ENCODE data around the gene TJP1.

The TJP1 gene

GRCh38 chr15:29849218-29849617 lies 26.9 kb upstream of the TJP1 start:
- no peak overlapping the region for H3K23ac ChIP-seq (ENCODE audit: low read length)
- H2BK5ac ChIP-seq (ENCODE audit: low read depth, low read length, poor library complexity): no peak overlapping the region
- no peak overlapping the region for H4K91ac ChIP-seq (ENCODE audit: low read depth, low read length)
- no peak overlapping the region for H3K4ac ChIP-seq (ENCODE audit: low read depth, low read length)
- no CpG with 5 or more reads among the region's 1 CpG for WGBS (ENCODE audit: extremely low coverage, insufficient coverage, insufficient read length)
- H3K27me3 ChIP-seq (ENCODE audit: insufficient read depth, low read length): no peaks in the 10 kb centered on the region
- no peak overlapping the region for H3K9ac ChIP-seq (ENCODE audit: low read length)
- no peak overlapping the region for H3K4me3 ChIP-seq (ENCODE audit: low read depth, low read length)
- H3K4me2 ChIP-seq (ENCODE audit: low read length): no peak overlapping the region
- H2AFZ ChIP-seq (ENCODE audit: insufficient read depth, low read length, poor library complexity): no peak overlapping the region
- H3K36me3 ChIP-seq (ENCODE audit: control insufficient read depth in 1 of 2, insufficient read depth in 2 of 2, low read length in 2 of 2): no peaks in the 10 kb centered on the region
- no peak overlapping the region for H4K8ac ChIP-seq (ENCODE audit: low read depth, low read length)
- H2BK120ac ChIP-seq (ENCODE audit: insufficient read depth, low read length, poor library complexity): no peak overlapping the region
- peaks cover 2 to 5% of the 10 kb centered on the region in 2 experiments for H3K4me1 ChIP-seq (ENCODE audit: control insufficient read depth in 1 of 2, insufficient read depth in 2 of 2, low read length in 2 of 2)
- no peak overlapping the region for H3K18ac ChIP-seq (ENCODE audit: low read length)
- no peak overlapping the region for H2AK5ac ChIP-seq (ENCODE audit: low read length)
- no peaks in the 10 kb centered on the region for H3K79me2 ChIP-seq (ENCODE audit: control insufficient read depth, insufficient read depth, low read length, poor library complexity)
- H4K12ac ChIP-seq (ENCODE audit: low read depth, low read length): no peak overlapping the region
- H3K14ac ChIP-seq (ENCODE audit: low read length): no peak overlapping the region
- no peaks in the 10 kb centered on the region for H3K79me1 ChIP-seq (ENCODE audit: low read length)
- no peak overlapping the region for H3K27ac ChIP-seq (ENCODE audit: low read depth, low read length)
- H3K9me3 ChIP-seq (ENCODE audit: insufficient read depth, low read depth, low read length): no peaks in the 10 kb centered on the region
- DNase-seq: no peak
- H2BK12ac ChIP-seq (ENCODE audit: low read length): no peak overlapping the region

- no peaks in the 10 kb centered on the region for H3K36me3 ChIP-seq (ENCODE audit: control insufficient read depth in 1 of 2, insufficient read depth in 2 of 2, low read length in 2 of 2)
- no peak overlapping the region for H3K23ac ChIP-seq (ENCODE audit: low read length)
- H2AFZ ChIP-seq (ENCODE audit: insufficient read depth, low read length, poor library complexity): no peak overlapping the region
- no peak overlapping the region for H2BK5ac ChIP-seq (ENCODE audit: low read depth, low read length, poor library complexity)
- no peak overlapping the region for H4K8ac ChIP-seq (ENCODE audit: low read depth, low read length)
- H4K91ac ChIP-seq (ENCODE audit: low read depth, low read length): no peak overlapping the region
- peak overlapping the region; percentile 16 for H3K4me3 ChIP-seq (ENCODE audit: low read depth, low read length)
- no peak overlapping the region for H2BK120ac ChIP-seq (ENCODE audit: insufficient read depth, low read length, poor library complexity)
- WGBS (ENCODE audit: extremely low coverage, insufficient coverage, insufficient read length): no CpG with 5 or more reads among the region's 5 CpGs
- no peaks in the 10 kb centered on the region for H3K79me2 ChIP-seq (ENCODE audit: control insufficient read depth, insufficient read depth, low read length, poor library complexity)
- no peak overlapping the region for H2AK5ac ChIP-seq (ENCODE audit: low read length)
- H3K9me3 ChIP-seq (ENCODE audit: insufficient read depth, low read depth, low read length): peaks cover 2% of the 10 kb centered on the region
- no peaks in the 10 kb centered on the region for H3K27me3 ChIP-seq (ENCODE audit: insufficient read depth, low read length)
- H3K4me1 ChIP-seq (ENCODE audit: control insufficient read depth in 1 of 2, insufficient read depth in 2 of 2, low read length in 2 of 2): peaks cover 4 to 10% of the 10 kb centered on the region in 2 experiments
- no peak overlapping the region for H2BK12ac ChIP-seq (ENCODE audit: low read length)
- DNase-seq: peak in 1 of 2 donors; percentile 46
- no peak overlapping the region for H3K27ac ChIP-seq (ENCODE audit: low read depth, low read length)
- no peak overlapping the region for H3K18ac ChIP-seq (ENCODE audit: low read length)
- H3K4me2 ChIP-seq (ENCODE audit: low read length): no peak overlapping the region
- no peak overlapping the region for H3K4ac ChIP-seq (ENCODE audit: low read depth, low read length)
- no peak overlapping the region for H3K9ac ChIP-seq (ENCODE audit: low read length)
- H3K79me1 ChIP-seq (ENCODE audit: low read length): no peaks in the 10 kb centered on the region
- no peak overlapping the region for H3K14ac ChIP-seq (ENCODE audit: low read length)
- no peak overlapping the region for H4K12ac ChIP-seq (ENCODE audit: low read depth, low read length)
Observed at GRCh38 chr15:29844290-29844903, 22.1 kb upstream of the TJP1 start.

GRCh38 chr15:29842290-29842689 lies 20.0 kb upstream of the TJP1 start:
- Histone ChIP-seq H2AK5ac (ENCODE audit: low read length) (no peak overlapping the region), H3K18ac (ENCODE audit: low read length) (no peak overlapping the region), H4K12ac (ENCODE audit: low read depth, low read length) (no peak overlapping the region), H3K79me2 (ENCODE audit: control insufficient read depth, insufficient read depth, low read length, poor library complexity) (no peaks in the 10 kb centered on the region), H3K9ac (ENCODE audit: low read length) (no peak overlapping the region), H3K4me2 (ENCODE audit: low read length) (no peak overlapping the region), H3K27ac (ENCODE audit: low read depth, low read length) (no peak overlapping the region), H4K91ac (ENCODE audit: low read depth, low read length) (no peak overlapping the region), H3K4me1 (ENCODE audit: control insufficient read depth in 1 of 2, insufficient read depth in 2 of 2, low read length in 2 of 2) (peaks cover 4 to 10% of the 10 kb centered on the region in 2 experiments), H3K9me3 (ENCODE audit: insufficient read depth, low read depth, low read length) (peaks cover 2% of the 10 kb centered on the region), H2BK12ac (ENCODE audit: low read length) (no peak overlapping the region), H3K36me3 (ENCODE audit: control insufficient read depth in 1 of 2, insufficient read depth in 2 of 2, low read length in 2 of 2) (no peaks in the 10 kb centered on the region), H3K23ac (ENCODE audit: low read length) (no peak overlapping the region), H3K79me1 (ENCODE audit: low read length) (no peaks in the 10 kb centered on the region), H3K4me3 (ENCODE audit: low read depth, low read length) (no peak overlapping the region), H3K27me3 (ENCODE audit: insufficient read depth, low read length) (no peaks in the 10 kb centered on the region), H2AFZ (ENCODE audit: insufficient read depth, low read length, poor library complexity) (no peak overlapping the region), H3K4ac (ENCODE audit: low read depth, low read length) (no peak overlapping the region), H2BK120ac (ENCODE audit: insufficient read depth, low read length, poor library complexity) (no peak overlapping the region), H3K14ac (ENCODE audit: low read length) (no peak overlapping the region), H4K8ac (ENCODE audit: low read depth, low read length) (no peak overlapping the region), H2BK5ac (ENCODE audit: low read depth, low read length, poor library complexity) (no peak overlapping the region)
- no CpG with 5 or more reads among the region's 5 CpGs for WGBS (ENCODE audit: extremely low coverage, insufficient coverage, insufficient read length)
- no peak for DNase-seq

- H3K27me3 ChIP-seq (ENCODE audit: insufficient read depth, low read length): no peaks in the 10 kb centered on the region
- H2AFZ ChIP-seq (ENCODE audit: insufficient read depth, low read length, poor library complexity): no peak overlapping the region
- H4K8ac ChIP-seq (ENCODE audit: low read depth, low read length): no peak overlapping the region
- H3K9ac ChIP-seq (ENCODE audit: low read length): no peak overlapping the region
- H3K4me2 ChIP-seq (ENCODE audit: low read length): no peak overlapping the region
- no peak overlapping the region for H3K4me3 ChIP-seq (ENCODE audit: low read depth, low read length)
- H3K23ac ChIP-seq (ENCODE audit: low read length): no peak overlapping the region
- H3K9me3 ChIP-seq (ENCODE audit: insufficient read depth, low read depth, low read length): peaks cover 2% of the 10 kb centered on the region
- no peak overlapping the region for H2BK120ac ChIP-seq (ENCODE audit: insufficient read depth, low read length, poor library complexity)
- no peak overlapping the region for H3K27ac ChIP-seq (ENCODE audit: low read depth, low read length)
- no peaks in the 10 kb centered on the region for H3K36me3 ChIP-seq (ENCODE audit: control insufficient read depth in 1 of 2, insufficient read depth in 2 of 2, low read length in 2 of 2)
- H2AK5ac ChIP-seq (ENCODE audit: low read length): no peak overlapping the region
- no peak overlapping the region for H3K18ac ChIP-seq (ENCODE audit: low read length)
- H3K14ac ChIP-seq (ENCODE audit: low read length): no peak overlapping the region
- no peak overlapping the region for H3K4ac ChIP-seq (ENCODE audit: low read depth, low read length)
- no peak overlapping the region for H4K12ac ChIP-seq (ENCODE audit: low read depth, low read length)
- DNase-seq: no peak
- no CpG with 5 or more reads among the region's 3 CpGs for WGBS (ENCODE audit: extremely low coverage, insufficient coverage, insufficient read length)
- no peaks in the 10 kb centered on the region for H3K79me1 ChIP-seq (ENCODE audit: low read length)
- no peaks in the 10 kb centered on the region for H3K79me2 ChIP-seq (ENCODE audit: control insufficient read depth, insufficient read depth, low read length, poor library complexity)
- H4K91ac ChIP-seq (ENCODE audit: low read depth, low read length): no peak overlapping the region
- H2BK12ac ChIP-seq (ENCODE audit: low read length): no peak overlapping the region
- H3K4me1 ChIP-seq (ENCODE audit: control insufficient read depth in 1 of 2, insufficient read depth in 2 of 2, low read length in 2 of 2): peaks cover 4 to 10% of the 10 kb centered on the region in 2 experiments
- no peak overlapping the region for H2BK5ac ChIP-seq (ENCODE audit: low read depth, low read length, poor library complexity)
Observed at GRCh38 chr15:29840926-29841325, 18.7 kb upstream of the TJP1 start.

Data from trophoblast cell (in vitro differentiated cells and primary cell).